Activated naive CD4-positive, alpha-beta T cell treated with anti-CD3 and anti-CD28 coated beads, Interleukin-2, amount 10 ng/mL, durations not matched to agents 7 days and 5 days (primary cell): ENCODE results near the gene PHLPP2.

ENCODE experiments used
- CTCF ChIA-PET: fragments of 350-600 bp; sonication (Branson Sonifier 250); formaldehyde crosslinking; loops from one replicate; lab custom pipeline; 2021; ENCODE audit warnings: antibody characterized with exemption; lab: Charles Lee
- DNase-seq: peaks from one replicate; pipeline ENCODE4 v3.0.0-alpha.2; 2020
- H3K27ac Mint-ChIP-seq: one replicate; pipeline ENCODE4 v1.8.0; 2021; ENCODE audit warnings: mild to moderate bottlenecking, moderate library complexity, mixed read lengths
- H3K27me3 Mint-ChIP-seq: one replicate; pipeline ENCODE4 v1.8.0; 2021; ENCODE audit warnings: mild to moderate bottlenecking, mixed read lengths
- H3K36me3 Mint-ChIP-seq: one replicate; pipeline ENCODE4 v1.8.0; 2021; ENCODE audit warnings: mixed read lengths
- H3K4me1 Mint-ChIP-seq: one replicate; pipeline ENCODE4 v1.8.0; 2021; ENCODE audit warnings: mixed read lengths
- H3K4me3 Mint-ChIP-seq: one replicate; pipeline ENCODE4 v1.8.0; 2021; ENCODE audit warnings: mild to moderate bottlenecking, moderate library complexity, mixed read lengths
- H3K9me3 Mint-ChIP-seq: one replicate; pipeline ENCODE4 v1.8.0; 2021; ENCODE audit warnings: mixed read lengths

PHLPP2 gene

DNA sequence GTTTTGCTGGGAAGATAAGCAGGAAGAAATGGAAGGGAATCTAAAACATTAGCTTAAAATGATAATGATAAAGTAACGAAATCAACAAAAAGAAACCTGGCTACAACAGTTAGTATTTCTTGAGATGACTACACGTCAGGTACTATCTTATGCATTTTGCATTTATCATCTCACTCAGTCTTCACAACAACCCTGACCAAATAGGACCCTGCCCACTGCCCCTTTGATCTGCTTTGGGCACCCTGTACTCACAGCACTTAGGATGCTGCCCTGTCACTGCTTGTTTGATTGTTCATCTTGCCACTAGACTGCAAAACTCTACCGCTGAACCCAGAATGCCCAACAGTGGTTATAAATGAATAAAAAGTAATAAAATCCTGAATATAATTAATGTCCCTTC, 53.3 kb downstream of the PHLPP2 start:
- Mint-ChIP-seq H3K36me3 (peaks cover 3% of the 10 kb centered on the region), H3K4me1 (peaks cover 2% of the 10 kb centered on the region), H3K4me3 (no peak overlapping the region), H3K9me3 (no peaks in the 10 kb centered on the region), H3K27me3 (no peaks in the 10 kb centered on the region), H3K27ac (no peak overlapping the region)
- DNase-seq: no peak
- CTCF ChIA-PET: no interaction called here

DNA sequence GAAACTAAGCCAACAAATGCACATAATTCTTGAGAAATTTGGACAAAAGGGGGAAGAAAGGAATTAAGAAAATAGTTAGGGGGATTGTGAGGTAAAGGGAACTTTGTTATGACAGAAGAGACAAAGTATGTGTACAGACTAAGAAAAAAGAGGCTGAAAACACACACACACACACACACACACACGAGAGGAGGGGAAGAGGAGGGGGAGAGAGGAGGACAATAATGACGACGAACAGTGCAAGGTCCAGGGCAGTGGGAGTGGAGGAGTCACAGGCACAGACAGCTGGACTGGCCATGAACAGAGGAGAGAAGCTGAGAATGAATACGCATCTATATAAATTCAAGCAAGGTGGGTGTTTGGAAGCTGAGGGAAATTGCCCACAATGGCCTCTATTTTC, 54.0 kb downstream of the PHLPP2 start:
- H3K27me3 Mint-ChIP-seq: no peaks in the 10 kb centered on the region
- peaks cover 3% of the 10 kb centered on the region for H3K36me3 Mint-ChIP-seq
- CTCF ChIA-PET: no interaction called here
- DNase-seq: no peak
- H3K9me3 Mint-ChIP-seq: no peaks in the 10 kb centered on the region
- H3K4me1 Mint-ChIP-seq: no peaks in the 10 kb centered on the region
- H3K4me3 Mint-ChIP-seq: no peak overlapping the region
- H3K27ac Mint-ChIP-seq: no peak overlapping the region

- no peaks in the 10 kb centered on the region for H3K9me3 Mint-ChIP-seq
- H3K4me3 Mint-ChIP-seq: no peak overlapping the region
- no peaks in the 10 kb centered on the region for H3K4me1 Mint-ChIP-seq
- DNase-seq: no peak
- no peak overlapping the region for H3K27ac Mint-ChIP-seq
- CTCF ChIA-PET: no interaction called here
- peaks cover 3% of the 10 kb centered on the region for H3K36me3 Mint-ChIP-seq
- no peaks in the 10 kb centered on the region for H3K27me3 Mint-ChIP-seq
Measured at GRCh38 chr16:71669926-71670536, 54.5 kb downstream of the PHLPP2 start.

GRCh38 chr16:71666928-71667707, 57.4 kb downstream of the PHLPP2 start:
- Mint-ChIP-seq H3K27me3 (no peaks in the 10 kb centered on the region), H3K4me3 (no peak overlapping the region), H3K27ac (no peak overlapping the region), H3K4me1 (no peaks in the 10 kb centered on the region), H3K36me3 (peaks cover 1% of the 10 kb centered on the region), H3K9me3 (no peaks in the 10 kb centered on the region)
- DNase-seq: no peak
- CTCF ChIA-PET: no interaction called here

DNA sequence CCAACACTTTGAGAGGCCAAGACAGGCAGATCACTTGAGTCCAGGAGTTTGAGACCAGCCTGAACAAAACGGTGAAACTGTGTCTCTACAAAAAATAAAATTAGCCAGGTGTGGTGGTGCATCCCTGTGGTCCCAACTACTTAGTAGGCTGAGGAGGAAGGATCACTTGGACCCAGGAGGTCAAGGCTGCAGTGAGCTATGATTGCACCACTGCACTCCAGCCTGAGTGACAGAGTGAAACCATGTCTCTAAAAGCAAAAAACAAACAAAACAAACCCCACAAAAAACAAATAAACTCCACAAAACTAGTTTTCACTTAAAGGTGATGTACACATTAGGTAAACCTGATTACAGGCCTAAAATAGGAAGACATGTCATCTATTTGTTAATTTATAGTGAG, 58.2 kb downstream of the PHLPP2 start:
- H3K4me1 Mint-ChIP-seq: no peaks in the 10 kb centered on the region
- DNase-seq: no peak
- no peaks in the 10 kb centered on the region for H3K27me3 Mint-ChIP-seq
- H3K36me3 Mint-ChIP-seq: peaks cover 1% of the 10 kb centered on the region
- H3K27ac Mint-ChIP-seq: no peak overlapping the region
- CTCF ChIA-PET: no interaction called here
- no peaks in the 10 kb centered on the region for H3K9me3 Mint-ChIP-seq
- H3K4me3 Mint-ChIP-seq: no peak overlapping the region

DNA sequence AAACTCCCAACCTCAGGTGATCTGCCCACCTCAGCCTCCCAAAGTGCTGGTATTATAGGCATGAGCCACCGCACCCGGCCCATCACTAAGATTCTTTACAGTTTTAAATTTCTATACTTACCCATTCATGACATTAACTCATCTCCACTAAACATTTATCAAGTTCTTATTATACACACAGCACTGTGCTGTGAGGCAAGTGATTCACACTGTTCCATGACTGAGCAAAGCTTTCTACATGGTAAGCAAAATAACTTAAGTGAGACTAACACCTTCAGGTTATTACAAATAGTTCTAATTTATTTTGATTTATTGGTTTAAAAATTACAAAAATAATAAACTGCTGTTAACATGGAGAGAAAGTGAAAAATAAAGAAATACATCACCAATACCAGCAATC, 65.0 kb downstream of the PHLPP2 start:
- H3K9me3 Mint-ChIP-seq: no peaks in the 10 kb centered on the region
- no peak overlapping the region for H3K27ac Mint-ChIP-seq
- peaks cover 4% of the 10 kb centered on the region for H3K36me3 Mint-ChIP-seq

DNA sequence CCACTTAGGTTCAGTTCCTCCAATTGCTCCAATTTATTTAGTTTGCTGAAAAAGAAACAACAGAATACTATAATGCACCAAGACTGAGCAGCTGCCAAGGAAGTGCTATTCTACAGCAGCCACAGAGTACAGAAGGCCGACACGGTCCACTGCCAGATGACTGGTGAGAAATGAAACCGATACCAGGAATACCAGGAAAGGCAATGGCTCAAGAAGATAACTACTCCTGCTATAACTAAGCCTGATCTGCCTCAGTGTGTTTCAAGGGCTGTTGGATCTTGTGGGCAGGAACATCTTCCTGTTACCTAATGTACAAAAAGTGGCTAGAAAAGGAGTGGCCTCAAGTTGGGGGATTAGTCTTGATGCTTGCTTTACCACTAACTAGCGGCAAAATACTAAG, 65.7 kb downstream of the PHLPP2 start:
- Mint-ChIP-seq H3K4me1 (no peaks in the 10 kb centered on the region), H3K27ac (no peak overlapping the region), H3K36me3 (peaks cover 4% of the 10 kb centered on the region), H3K9me3 (no peaks in the 10 kb centered on the region), H3K27me3 (no peaks in the 10 kb centered on the region), H3K4me3 (no peak overlapping the region)
- CTCF ChIA-PET: no interaction called here
- no peak for DNase-seq

More for the DNA sequence above, 65.0 kb downstream of the PHLPP2 start:
- no peak overlapping the region for H3K4me3 Mint-ChIP-seq
- CTCF ChIA-PET: no interaction called here
- H3K27me3 Mint-ChIP-seq: no peaks in the 10 kb centered on the region
- DNase-seq: no peak
- no peaks in the 10 kb centered on the region for H3K4me1 Mint-ChIP-seq

- no peak for DNase-seq
- Mint-ChIP-seq H3K36me3 (peaks cover 2% of the 10 kb centered on the region), H3K4me1 (no peaks in the 10 kb centered on the region), H3K4me3 (no peak overlapping the region), H3K27ac (no peak overlapping the region), H3K9me3 (no peaks in the 10 kb centered on the region), H3K27me3 (no peaks in the 10 kb centered on the region)
- CTCF ChIA-PET: no interaction called here
Measured at GRCh38 chr16:71649704-71650103, 74.8 kb downstream of the PHLPP2 start.

DNA sequence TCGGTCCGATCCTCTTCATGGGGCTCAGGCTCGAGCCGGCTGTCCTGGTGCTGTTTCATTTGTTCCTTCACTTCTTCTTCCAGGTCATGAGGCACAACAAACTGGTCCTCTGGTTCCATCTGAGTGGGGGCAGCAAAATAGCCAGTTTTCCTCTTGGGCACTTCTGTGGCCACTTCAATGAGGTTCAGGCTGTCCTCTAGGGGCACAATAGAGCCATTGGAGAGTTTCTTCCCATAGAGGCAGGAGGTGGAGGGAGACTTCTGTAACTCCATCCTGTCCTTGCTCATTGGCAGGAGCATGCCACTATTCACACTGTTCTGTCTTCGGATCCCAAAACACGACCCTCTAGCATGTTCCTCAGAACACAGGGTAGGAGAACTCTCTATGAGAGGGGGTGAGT, 75.6 kb downstream of the PHLPP2 start:
- H3K27ac Mint-ChIP-seq: no peak overlapping the region

GRCh38 chr16:71648162-71648561, 76.3 kb downstream of the PHLPP2 start:
- H3K36me3 Mint-ChIP-seq: peaks cover 2% of the 10 kb centered on the region
- no peak for DNase-seq
- H3K9me3 Mint-ChIP-seq: no peaks in the 10 kb centered on the region
- no peak overlapping the region for H3K27ac Mint-ChIP-seq
- H3K27me3 Mint-ChIP-seq: no peaks in the 10 kb centered on the region
- no peak overlapping the region for H3K4me3 Mint-ChIP-seq
- CTCF ChIA-PET: no interaction called here
- no peaks in the 10 kb centered on the region for H3K4me1 Mint-ChIP-seq

More for the DNA sequence above, 75.6 kb downstream of the PHLPP2 start:
- H3K4me3 Mint-ChIP-seq: no peak overlapping the region
- DNase-seq: no peak
- no peaks in the 10 kb centered on the region for H3K4me1 Mint-ChIP-seq
- CTCF ChIA-PET: no interaction called here
- H3K36me3 Mint-ChIP-seq: peaks cover 2% of the 10 kb centered on the region
- H3K27me3 Mint-ChIP-seq: no peaks in the 10 kb centered on the region
- H3K9me3 Mint-ChIP-seq: no peaks in the 10 kb centered on the region

- no peak for DNase-seq
- Mint-ChIP-seq H3K27me3 (no peaks in the 10 kb centered on the region), H3K27ac (no peak overlapping the region), H3K4me1 (no peaks in the 10 kb centered on the region), H3K9me3 (no peaks in the 10 kb centered on the region), H3K36me3 (peaks cover under 1% of the 10 kb centered on the region), H3K4me3 (no peak overlapping the region)
- CTCF ChIA-PET: interaction anchor here (0.6 kb wide), 1 partner anchor 37 kb away, joined by 3 read pairs; no protein-coding TSS in a partner anchor
Measured at GRCh38 chr16:71647391-71647790, 77.1 kb downstream of the PHLPP2 start.

DNA sequence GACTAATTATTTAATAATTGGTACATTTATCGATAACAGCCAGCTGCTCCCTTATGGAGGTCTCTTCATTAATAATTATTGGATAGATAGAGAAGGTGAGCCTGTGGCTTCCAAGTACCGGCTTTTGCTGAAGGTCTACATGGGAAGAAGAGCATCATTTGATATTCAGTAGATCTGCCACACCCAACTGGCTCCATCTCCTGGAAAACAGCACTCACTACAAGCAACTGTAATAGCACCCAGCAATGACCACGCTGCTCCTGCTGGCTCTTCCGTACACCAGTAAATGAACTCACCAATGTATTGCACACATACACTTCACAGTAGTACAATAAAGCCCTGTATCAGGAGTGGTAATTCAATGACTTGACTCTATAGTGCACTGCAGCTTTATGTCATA, 79.1 kb downstream of the PHLPP2 start:
- no peak for DNase-seq
- no peaks in the 10 kb centered on the region for H3K9me3 Mint-ChIP-seq
- no peaks in the 10 kb centered on the region for H3K27me3 Mint-ChIP-seq
- CTCF ChIA-PET: interaction anchor here (1.4 to 1.8 kb wide), 2 partner anchors 36 to 81 kb away, joined by 4 to 7 read pairs; no protein-coding TSS in a partner anchor
- H3K27ac Mint-ChIP-seq: no peak overlapping the region
- H3K36me3 Mint-ChIP-seq: no peaks in the 10 kb centered on the region
- H3K4me3 Mint-ChIP-seq: no peak overlapping the region
- no peaks in the 10 kb centered on the region for H3K4me1 Mint-ChIP-seq

GRCh38 chr16:71637398-71637797, 87.1 kb downstream of the PHLPP2 start:
- Mint-ChIP-seq H3K9me3 (no peaks in the 10 kb centered on the region), H3K27ac (no peak overlapping the region), H3K4me3 (no peak overlapping the region), H3K27me3 (no peaks in the 10 kb centered on the region), H3K36me3 (no peaks in the 10 kb centered on the region), H3K4me1 (no peaks in the 10 kb centered on the region)
- CTCF ChIA-PET: interaction anchor here (1.0 to 1.5 kb wide), 2 partner anchors 14 to 26 kb away, joined by 3 read pairs; no protein-coding TSS in a partner anchor
- no peak for DNase-seq

DNA sequence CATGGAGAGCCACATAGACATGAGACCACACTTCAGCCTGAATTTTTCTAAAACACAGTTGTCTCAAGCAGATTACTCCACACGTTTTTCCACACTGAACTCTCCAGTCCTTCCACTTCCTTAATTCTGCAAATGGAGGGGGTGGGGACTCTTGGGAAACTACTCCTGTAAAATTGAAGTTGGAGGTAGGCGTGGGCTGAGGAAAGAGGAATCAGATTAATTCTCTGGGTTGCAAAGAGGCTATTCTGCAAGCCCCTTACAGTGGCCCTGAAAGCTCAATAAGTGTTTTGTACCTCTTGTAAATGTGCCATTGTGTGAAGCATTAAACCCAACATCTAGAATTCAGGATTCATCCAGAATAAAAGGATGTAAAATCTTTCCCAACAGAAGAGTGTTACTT, 88.9 kb downstream of the PHLPP2 start:
- CTCF ChIA-PET: no interaction called here
- Mint-ChIP-seq H3K4me1 (no peaks in the 10 kb centered on the region), H3K27me3 (peaks cover 4% of the 10 kb centered on the region), H3K9me3 (no peaks in the 10 kb centered on the region), H3K27ac (no peak overlapping the region), H3K4me3 (no peak overlapping the region), H3K36me3 (no peaks in the 10 kb centered on the region)
- no peak for DNase-seq

GRCh38 chr16:71631776-71632175, 92.7 kb downstream of the PHLPP2 start:
- Mint-ChIP-seq H3K27ac (no peak overlapping the region), H3K4me1 (no peaks in the 10 kb centered on the region), H3K27me3 (peaks cover 4% of the 10 kb centered on the region), H3K9me3 (no peaks in the 10 kb centered on the region), H3K36me3 (no peaks in the 10 kb centered on the region), H3K4me3 (no peak overlapping the region)
- no peak for DNase-seq
- CTCF ChIA-PET: interaction anchor here (1.0 kb wide), 1 partner anchor 21 kb away, joined by 3 read pairs; no protein-coding TSS in a partner anchor
